HepG2 (cell line): ENCODE measurements around the gene BST2. TPM values are rescaled to one million over a fixed set of nuclear protein-coding genes. Genes with fewer than 3 reads are reported as not detected.

Experiments
- ATF7 ChIP-seq, 2 experiments: fragments of 450-650 bp in 1 of 2; sonication (generic) in 1 of 2; formaldehyde crosslinking in 1 of 2; IDR thresholded peaks; 2 replicates each; pipeline versions ENCODE4 v1.4.0 to v1.6.1; 2016 to 2020; ENCODE audit warnings: antibody characterized with exemption in 1 of 2, mild to moderate bottlenecking in 1 of 2, missing genetic modification reagents in 1 of 2
- DMAP1 ChIP-seq: IDR thresholded peaks from 2 replicates; pipeline ENCODE4 v1.6.1; 2016
- HNRNPL ChIP-seq: fragments of 200-400 bp; formaldehyde crosslinking; IDR thresholded peaks from 2 replicates; pipeline ENCODE4 v1.6.1; 2017; ENCODE audit warnings: mild to moderate bottlenecking, low read depth, low read length
- HOXD1 ChIP-seq: sonication (generic); formaldehyde crosslinking; IDR thresholded peaks from 2 replicates; pipeline ENCODE4 v1.5.0; 2020; ENCODE audit warnings: missing genetic modification reagents
- JUN ChIP-seq: sonication (generic); formaldehyde crosslinking; IDR thresholded peaks from 2 replicates; pipeline ENCODE4 v1.4.0; 2020; ENCODE audit warnings: mild to moderate bottlenecking, missing genetic modification reagents
- MYC ChIP-seq: sonication (generic); formaldehyde crosslinking; IDR thresholded peaks from 2 replicates; pipeline ENCODE4 v1.9.0; 2021; ENCODE audit warnings: missing genetic modification reagents, borderline replicate concordance
- NR2F2 ChIP-seq: IDR thresholded peaks from 2 replicates; pipeline ENCODE4 v1.6.1; 2012; ENCODE audit warnings: low read depth, inconsistent platforms, borderline replicate concordance
- POLR2AphosphoS5 ChIP-seq: IDR thresholded peaks from 2 replicates; pipeline ENCODE4 v1.6.1; 2012; ENCODE audit warnings: low read depth, low read length
- ZFP36L1 ChIP-seq: sonication (generic); formaldehyde crosslinking; IDR thresholded peaks from 2 replicates; pipeline ENCODE4 v1.8.0; 2022; ENCODE audit warnings: mild to moderate bottlenecking, missing genetic modification reagents, moderate library complexity
- ZNF232 ChIP-seq: sonication (generic); formaldehyde crosslinking; IDR thresholded peaks from 2 replicates; pipeline ENCODE4 v1.4.0; 2020; ENCODE audit warnings: missing genetic modification reagents, borderline replicate concordance
- ZNF501 ChIP-seq: sonication (generic); formaldehyde crosslinking; IDR thresholded peaks from 2 replicates; pipeline ENCODE4 v1.5.1; 2020; ENCODE audit warnings: mild to moderate bottlenecking, moderate library complexity, missing genetic modification reagents
- ZNF777 ChIP-seq: sonication (generic); formaldehyde crosslinking; IDR thresholded peaks from 2 replicates; pipeline ENCODE4 v1.4.0; 2020; ENCODE audit warnings: missing genetic modification reagents
- ZSCAN31 ChIP-seq: sonication (generic); formaldehyde crosslinking; IDR thresholded peaks from 2 replicates; pipeline ENCODE4 v1.5.0; 2020; ENCODE audit warnings: low read depth, mild to moderate bottlenecking, missing genetic modification reagents
- polyA plus RNA-seq, 8 experiments: library from polyadenylated mRNA; depleted of rRNA in 3 of 8; stranded (reverse) in 7 of 8; unstranded in 1 of 8; fragments of >200 nt; fragmentation: Illumina TruSeq in 4 of 8; extraction: Trizol in 4 of 8; gene quantifications; 2 replicates each; pipeline versions ENCODE4 v1.2.1 to v1.2.3, GENCODE V29; 2011 to 2016; ENCODE audit warnings: low read depth in 4 of 8, missing spikeins in 1 of 8, mixed read lengths in 1 of 8; ENCODE audit not compliant: insufficient read depth in 1 of 8
- total RNA-seq, 5 experiments: library from RNA; depleted of rRNA; stranded (reverse); fragments of >200 nt; fragmentation: Illumina TruSeq; extraction: Trizol; gene quantifications; 2 replicates each; pipeline ENCODE4 v1.2.3, GENCODE V29; 2016; ENCODE audit warnings: low read depth in 1 of 5
- TF ChIP-seq, protein P1 (sequence below): sonication (generic); formaldehyde crosslinking; IDR thresholded peaks from 2 replicates; pipeline ENCODE4 v1.9.0; 2021; ENCODE audit warnings: missing genetic modification reagents, borderline replicate concordance
- TF ChIP-seq, protein P2 (sequence below): IDR thresholded peaks from 2 replicates; pipeline ENCODE4 v1.4.0; 2020; ENCODE audit warnings: mild to moderate bottlenecking, missing genetic modification reagents
- TF ChIP-seq, protein P3 (sequence below): sonication (generic); formaldehyde crosslinking; IDR thresholded peaks from 2 replicates; pipeline ENCODE4 v1.9.0; 2021; ENCODE audit warnings: missing genetic modification reagents, mild to moderate bottlenecking, borderline replicate concordance
- TF ChIP-seq, protein P4 (sequence below): IDR thresholded peaks from 2 replicates; pipeline ENCODE4 v1.6.1; 2016

The BST2 gene
- total and polyA plus RNA-seq, 2 of the 13 experiments (the other 11 are each of a cell fraction or from before 2014, with no cell fraction given), result 58.8 to 93.8 TPM

DNA sequence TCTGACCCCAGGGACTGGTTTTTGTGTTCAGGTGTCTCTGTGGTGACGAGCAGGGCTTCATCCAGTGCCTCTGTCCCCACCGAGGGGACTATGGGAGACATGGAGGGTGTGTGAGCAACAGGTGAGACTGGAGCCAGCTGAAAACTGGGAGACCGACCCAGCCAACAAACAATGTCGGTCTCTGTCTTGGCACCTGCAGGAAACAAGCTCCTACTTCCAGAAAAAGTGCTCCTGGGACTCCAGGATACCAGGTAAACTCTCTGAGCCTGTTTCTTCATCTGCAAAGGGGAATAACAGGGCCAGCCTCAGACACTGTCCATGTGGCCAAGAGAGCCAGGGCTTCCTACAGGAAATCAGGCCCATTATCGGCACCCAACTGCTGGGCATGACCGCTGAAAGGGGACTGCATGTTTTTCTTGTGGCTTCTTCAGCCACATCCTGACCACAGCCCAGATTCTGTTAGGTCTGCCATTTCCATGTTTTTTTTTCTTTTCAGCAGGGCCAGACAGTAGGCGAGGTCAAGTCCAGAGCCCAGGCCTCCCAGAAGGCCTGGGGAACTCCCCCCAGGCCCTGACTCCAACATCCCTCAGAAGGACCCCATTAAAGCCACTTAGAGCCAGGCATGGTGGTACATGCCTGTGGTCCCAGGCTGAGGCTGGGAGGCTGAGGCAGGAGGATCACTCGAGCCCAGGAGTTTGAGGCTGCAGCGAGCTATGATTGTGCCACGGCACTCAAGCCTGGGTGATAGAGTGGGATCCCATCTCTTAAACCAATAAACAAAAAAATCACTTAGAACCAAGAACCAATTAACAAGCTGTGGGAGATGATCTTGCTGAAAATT lies 836 bp upstream of the BST2 start (continued):
- TF ChIP-seq, protein P1, sequence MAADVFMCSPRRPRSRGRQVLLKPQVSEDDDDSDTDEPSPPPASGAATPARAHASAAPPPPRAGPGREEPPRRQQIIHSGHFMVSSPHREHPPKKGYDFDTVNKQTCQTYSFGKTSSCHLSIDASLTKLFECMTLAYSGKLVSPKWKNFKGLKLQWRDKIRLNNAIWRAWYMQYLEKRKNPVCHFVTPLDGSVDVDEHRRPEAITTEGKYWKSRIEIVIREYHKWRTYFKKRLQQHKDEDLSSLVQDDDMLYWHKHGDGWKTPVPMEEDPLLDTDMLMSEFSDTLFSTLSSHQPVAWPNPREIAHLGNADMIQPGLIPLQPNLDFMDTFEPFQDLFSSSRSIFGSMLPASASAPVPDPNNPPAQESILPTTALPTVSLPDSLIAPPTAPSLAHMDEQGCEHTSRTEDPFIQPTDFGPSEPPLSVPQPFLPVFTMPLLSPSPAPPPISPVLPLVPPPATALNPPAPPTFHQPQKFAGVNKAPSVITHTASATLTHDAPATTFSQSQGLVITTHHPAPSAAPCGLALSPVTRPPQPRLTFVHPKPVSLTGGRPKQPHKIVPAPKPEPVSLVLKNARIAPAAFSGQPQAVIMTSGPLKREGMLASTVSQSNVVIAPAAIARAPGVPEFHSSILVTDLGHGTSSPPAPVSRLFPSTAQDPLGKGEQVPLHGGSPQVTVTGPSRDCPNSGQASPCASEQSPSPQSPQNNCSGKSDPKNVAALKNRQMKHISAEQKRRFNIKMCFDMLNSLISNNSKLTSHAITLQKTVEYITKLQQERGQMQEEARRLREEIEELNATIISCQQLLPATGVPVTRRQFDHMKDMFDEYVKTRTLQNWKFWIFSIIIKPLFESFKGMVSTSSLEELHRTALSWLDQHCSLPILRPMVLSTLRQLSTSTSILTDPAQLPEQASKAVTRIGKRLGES (CRISPR knock-in tag), result 0 out of 2 replicates have a peak, but pooled peaks have one; percentile 5
- TF ChIP-seq POLR2AphosphoS5, result peak; percentile 12
- TF ChIP-seq HNRNPL, result no peak
- peak; percentile 52; the same call in 1 of the 2 replicates for TF ChIP-seq ZNF501 (CRISPR knock-in tag)
- TF ChIP-seq, protein P2, sequence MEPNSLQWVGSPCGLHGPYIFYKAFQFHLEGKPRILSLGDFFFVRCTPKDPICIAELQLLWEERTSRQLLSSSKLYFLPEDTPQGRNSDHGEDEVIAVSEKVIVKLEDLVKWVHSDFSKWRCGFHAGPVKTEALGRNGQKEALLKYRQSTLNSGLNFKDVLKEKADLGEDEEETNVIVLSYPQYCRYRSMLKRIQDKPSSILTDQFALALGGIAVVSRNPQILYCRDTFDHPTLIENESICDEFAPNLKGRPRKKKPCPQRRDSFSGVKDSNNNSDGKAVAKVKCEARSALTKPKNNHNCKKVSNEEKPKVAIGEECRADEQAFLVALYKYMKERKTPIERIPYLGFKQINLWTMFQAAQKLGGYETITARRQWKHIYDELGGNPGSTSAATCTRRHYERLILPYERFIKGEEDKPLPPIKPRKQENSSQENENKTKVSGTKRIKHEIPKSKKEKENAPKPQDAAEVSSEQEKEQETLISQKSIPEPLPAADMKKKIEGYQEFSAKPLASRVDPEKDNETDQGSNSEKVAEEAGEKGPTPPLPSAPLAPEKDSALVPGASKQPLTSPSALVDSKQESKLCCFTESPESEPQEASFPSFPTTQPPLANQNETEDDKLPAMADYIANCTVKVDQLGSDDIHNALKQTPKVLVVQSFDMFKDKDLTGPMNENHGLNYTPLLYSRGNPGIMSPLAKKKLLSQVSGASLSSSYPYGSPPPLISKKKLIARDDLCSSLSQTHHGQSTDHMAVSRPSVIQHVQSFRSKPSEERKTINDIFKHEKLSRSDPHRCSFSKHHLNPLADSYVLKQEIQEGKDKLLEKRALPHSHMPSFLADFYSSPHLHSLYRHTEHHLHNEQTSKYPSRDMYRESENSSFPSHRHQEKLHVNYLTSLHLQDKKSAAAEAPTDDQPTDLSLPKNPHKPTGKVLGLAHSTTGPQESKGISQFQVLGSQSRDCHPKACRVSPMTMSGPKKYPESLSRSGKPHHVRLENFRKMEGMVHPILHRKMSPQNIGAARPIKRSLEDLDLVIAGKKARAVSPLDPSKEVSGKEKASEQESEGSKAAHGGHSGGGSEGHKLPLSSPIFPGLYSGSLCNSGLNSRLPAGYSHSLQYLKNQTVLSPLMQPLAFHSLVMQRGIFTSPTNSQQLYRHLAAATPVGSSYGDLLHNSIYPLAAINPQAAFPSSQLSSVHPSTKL, result no peak
- TF ChIP-seq ZSCAN31, result 0 out of 2 replicates have a peak, but pooled peaks have one; percentile 12
- TF ChIP-seq ZNF232 (CRISPR knock-in tag), result no peak
- no peak for TF ChIP-seq NR2F2
- no peak for TF ChIP-seq HOXD1 (CRISPR knock-in tag)
- TF ChIP-seq MYC (CRISPR knock-in tag), result no peak
- TF ChIP-seq DMAP1 (CRISPR knock-in tag), result peak; percentile 41; the same call in 1 of the 2 replicates
- TF ChIP-seq, protein P3, sequence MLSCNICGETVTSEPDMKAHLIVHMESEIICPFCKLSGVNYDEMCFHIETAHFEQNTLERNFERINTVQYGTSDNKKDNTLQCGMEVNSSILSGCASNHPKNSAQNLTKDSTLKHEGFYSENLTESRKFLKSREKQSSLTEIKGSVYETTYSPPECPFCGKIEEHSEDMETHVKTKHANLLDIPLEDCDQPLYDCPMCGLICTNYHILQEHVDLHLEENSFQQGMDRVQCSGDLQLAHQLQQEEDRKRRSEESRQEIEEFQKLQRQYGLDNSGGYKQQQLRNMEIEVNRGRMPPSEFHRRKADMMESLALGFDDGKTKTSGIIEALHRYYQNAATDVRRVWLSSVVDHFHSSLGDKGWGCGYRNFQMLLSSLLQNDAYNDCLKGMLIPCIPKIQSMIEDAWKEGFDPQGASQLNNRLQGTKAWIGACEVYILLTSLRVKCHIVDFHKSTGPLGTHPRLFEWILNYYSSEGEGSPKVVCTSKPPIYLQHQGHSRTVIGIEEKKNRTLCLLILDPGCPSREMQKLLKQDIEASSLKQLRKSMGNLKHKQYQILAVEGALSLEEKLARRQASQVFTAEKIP (CRISPR knock-in tag), result no peak
- TF ChIP-seq ATF7 (IDR thresholded peaks at IDR 0.05), result no peak
- 0 out of 2 replicates have a peak, but pooled peaks have one; percentile 35 for TF ChIP-seq ATF7 (CRISPR knock-in tag; IDR thresholded peaks at IDR 0.05)
- 0 out of 2 replicates have a peak, but pooled peaks have one; percentile 16 for TF ChIP-seq ZNF777 (CRISPR knock-in tag)
- TF ChIP-seq, protein P4, sequence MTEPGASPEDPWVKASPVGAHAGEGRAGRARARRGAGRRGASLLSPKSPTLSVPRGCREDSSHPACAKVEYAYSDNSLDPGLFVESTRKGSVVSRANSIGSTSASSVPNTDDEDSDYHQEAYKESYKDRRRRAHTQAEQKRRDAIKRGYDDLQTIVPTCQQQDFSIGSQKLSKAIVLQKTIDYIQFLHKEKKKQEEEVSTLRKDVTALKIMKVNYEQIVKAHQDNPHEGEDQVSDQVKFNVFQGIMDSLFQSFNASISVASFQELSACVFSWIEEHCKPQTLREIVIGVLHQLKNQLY, result 0 out of 2 replicates have a peak, but pooled peaks have one; percentile 22
- no peak; the same call in 1 of the 2 replicates for TF ChIP-seq ZFP36L1
- no peak for TF ChIP-seq JUN (CRISPR knock-in tag)
